GM10266 (cell line): ENCODE data around the gene LCE1C.

Source experiments
- DNase-seq: peaks from one replicate; pipeline ENCODE4 v3.0.0; 2012; ENCODE audit errors: extremely low spot score
- CTCF ChIP-seq: IDR thresholded peaks from 2 replicates; pipeline ENCODE4 v1.5.1; 2012; ENCODE audit warnings: mild to moderate bottlenecking, low read depth; ENCODE audit not compliant: control insufficient read depth, insufficient read depth; ENCODE audit errors: missing control alignments

The LCE1C gene

GRCh38 chr1:152761609-152762213, 44.7 kb downstream of the LCE1C start:
- no peak for DNase-seq
- no peak for TF ChIP-seq CTCF

GRCh38 chr1:152760551-152761190, 45.8 kb downstream of the LCE1C start:
- DNase-seq, result no peak
- TF ChIP-seq CTCF, result no peak

GRCh38 chr1:152759453-152760173, 46.8 kb downstream of the LCE1C start:
- DNase-seq, result no peak
- no peak for TF ChIP-seq CTCF

GRCh38 chr1:152758636-152759035, 47.8 kb downstream of the LCE1C start:
- no peak for TF ChIP-seq CTCF
- DNase-seq, result no peak

GRCh38 chr1:152757747-152758146, 48.7 kb downstream of the LCE1C start, which contains the start of gene KPRP:
Gene KPRP (plus strand): TSS chr1:152758025. CDS start chr1:152759589, 1,564 bp downstream.
- DNase-seq, result no peak
- no peak for TF ChIP-seq CTCF

GRCh38 chr1:152756872-152757271, 49.6 kb downstream of the LCE1C start:
- no peak for DNase-seq
- TF ChIP-seq CTCF, result no peak
